ENCODE data around the gene CNTN4.

Gene CNTN4

GRCh38 chr3:3087716-3088465 is 989.2 kb downstream of the CNTN4 start:
- Histone ChIP-seq H3K27ac (ENCODE audit: low read depth in 2 of 2, low read length in 2 of 2) (no peak overlapping the region), H3K4me1 (ENCODE audit: control insufficient read depth in 2 of 2, insufficient read depth in 2 of 2, low read length in 2 of 2) (no peaks in the 10 kb centered on the region), H3K4me3 (ENCODE audit: low read length in 2 of 2) (no peak overlapping the region), H3K9ac (ENCODE audit: low read depth in 1 of 2, low read length in 2 of 2) (no peak overlapping the region), H3K9me3 (ENCODE audit: control insufficient read depth in 2 of 2, low read length in 2 of 2) (no peaks in the 10 kb centered on the region), H3K27me3 (ENCODE audit: control insufficient read depth in 2 of 2, insufficient read depth in 2 of 2, low read length in 2 of 2) (no peaks in the 10 kb centered on the region), H3K36me3 (ENCODE audit: control insufficient read depth in 2 of 2, insufficient read depth in 2 of 2, low read length in 2 of 2) (no peaks in the 10 kb centered on the region)

GRCh38 chr3:3089017-3089416 is 990.4 kb downstream of the CNTN4 start:
- no peaks in the 10 kb centered on the region for H3K9me3 ChIP-seq (ENCODE audit: control insufficient read depth in 2 of 2, low read length in 2 of 2)
- no peaks in the 10 kb centered on the region for H3K4me1 ChIP-seq (ENCODE audit: control insufficient read depth in 2 of 2, insufficient read depth in 2 of 2, low read length in 2 of 2)
- no peaks in the 10 kb centered on the region for H3K36me3 ChIP-seq (ENCODE audit: control insufficient read depth in 2 of 2, insufficient read depth in 2 of 2, low read length in 2 of 2)
- no peak overlapping the region for H3K9ac ChIP-seq (ENCODE audit: low read depth in 1 of 2, low read length in 2 of 2)
- H3K27me3 ChIP-seq (ENCODE audit: control insufficient read depth in 2 of 2, insufficient read depth in 2 of 2, low read length in 2 of 2) = no peaks in the 10 kb centered on the region
- no peak overlapping the region for H3K4me3 ChIP-seq (ENCODE audit: low read length in 2 of 2)
- no peak overlapping the region for H3K27ac ChIP-seq (ENCODE audit: low read depth in 2 of 2, low read length in 2 of 2)

- Histone ChIP-seq H3K4me3 (ENCODE audit: low read length in 2 of 2) (no peak overlapping the region), H3K9ac (ENCODE audit: low read depth in 1 of 2, low read length in 2 of 2) (no peak overlapping the region), H3K36me3 (ENCODE audit: control insufficient read depth in 2 of 2, insufficient read depth in 2 of 2, low read length in 2 of 2) (no peaks in the 10 kb centered on the region), H3K9me3 (ENCODE audit: control insufficient read depth in 2 of 2, low read length in 2 of 2) (no peaks in the 10 kb centered on the region), H3K27me3 (ENCODE audit: control insufficient read depth in 2 of 2, insufficient read depth in 2 of 2, low read length in 2 of 2) (no peaks in the 10 kb centered on the region), H3K4me1 (ENCODE audit: control insufficient read depth in 2 of 2, insufficient read depth in 2 of 2, low read length in 2 of 2) (no peaks in the 10 kb centered on the region), H3K27ac (ENCODE audit: low read depth in 2 of 2, low read length in 2 of 2) (peak overlapping the region in 1 of 2 donors; percentile 22)
Observed at GRCh38 chr3:3097958-3098357, 999.3 kb downstream of the CNTN4 start.

DNA sequence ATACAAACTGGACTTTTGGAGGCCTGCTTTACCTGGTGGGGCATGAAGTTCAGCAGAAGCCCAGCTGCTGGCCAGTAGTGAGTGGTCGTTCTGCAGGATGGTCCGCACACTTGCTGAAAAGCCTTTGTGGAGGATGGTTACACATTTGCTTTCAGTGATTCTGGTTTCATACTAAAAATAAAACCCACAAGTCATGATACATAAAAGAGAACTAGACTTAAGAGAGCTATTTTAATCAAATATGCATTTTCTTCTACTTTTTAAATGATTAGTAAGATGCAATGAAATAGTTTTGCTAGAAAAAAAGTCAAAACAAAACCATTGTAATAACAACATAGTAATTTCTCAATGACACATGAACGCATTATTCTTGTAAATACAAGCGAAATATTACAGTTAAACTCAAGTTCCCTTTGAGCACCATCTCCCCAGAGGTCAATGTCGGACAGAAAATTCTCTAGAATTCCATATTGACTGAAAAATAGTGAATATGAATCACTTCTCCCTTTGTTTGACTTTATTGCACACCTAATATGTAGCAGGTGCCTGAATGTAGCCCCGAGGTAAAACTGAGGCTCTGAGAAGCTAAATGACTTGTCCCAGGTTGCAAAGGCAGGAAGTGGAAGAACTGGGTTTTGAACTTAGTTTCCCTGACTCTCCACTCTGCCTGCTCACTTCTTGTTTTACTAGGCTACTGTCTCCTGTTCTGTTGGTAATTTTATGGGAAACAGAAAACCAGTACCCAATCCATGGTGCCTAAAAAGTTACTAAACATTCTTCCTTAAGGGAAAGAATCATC is 1003.2 kb downstream of the CNTN4 start:
- Histone ChIP-seq H3K9me3 (ENCODE audit: control insufficient read depth in 2 of 2, low read length in 2 of 2) (no peaks in the 10 kb centered on the region), H3K4me1 (ENCODE audit: control insufficient read depth in 2 of 2, insufficient read depth in 2 of 2, low read length in 2 of 2) (no peaks in the 10 kb centered on the region), H3K36me3 (ENCODE audit: control insufficient read depth in 2 of 2, insufficient read depth in 2 of 2, low read length in 2 of 2) (no peaks in the 10 kb centered on the region), H3K9ac (ENCODE audit: low read depth in 1 of 2, low read length in 2 of 2) (no peak overlapping the region), H3K27me3 (ENCODE audit: control insufficient read depth in 2 of 2, insufficient read depth in 2 of 2, low read length in 2 of 2) (no peaks in the 10 kb centered on the region), H3K4me3 (ENCODE audit: low read length in 2 of 2) (no peak overlapping the region), H3K27ac (ENCODE audit: low read depth in 2 of 2, low read length in 2 of 2) (no peak overlapping the region)

GRCh38 chr3:3102751-3103150 is 1004.1 kb downstream of the CNTN4 start:
- Histone ChIP-seq H3K36me3 (ENCODE audit: control insufficient read depth in 2 of 2, insufficient read depth in 2 of 2, low read length in 2 of 2) (no peaks in the 10 kb centered on the region), H3K27me3 (ENCODE audit: control insufficient read depth in 2 of 2, insufficient read depth in 2 of 2, low read length in 2 of 2) (no peaks in the 10 kb centered on the region), H3K4me1 (ENCODE audit: control insufficient read depth in 2 of 2, insufficient read depth in 2 of 2, low read length in 2 of 2) (no peaks in the 10 kb centered on the region), H3K4me3 (ENCODE audit: low read length in 2 of 2) (no peak overlapping the region), H3K9ac (ENCODE audit: low read depth in 1 of 2, low read length in 2 of 2) (no peak overlapping the region), H3K9me3 (ENCODE audit: control insufficient read depth in 2 of 2, low read length in 2 of 2) (no peaks in the 10 kb centered on the region), H3K27ac (ENCODE audit: low read depth in 2 of 2, low read length in 2 of 2) (no peak overlapping the region)

DNA sequence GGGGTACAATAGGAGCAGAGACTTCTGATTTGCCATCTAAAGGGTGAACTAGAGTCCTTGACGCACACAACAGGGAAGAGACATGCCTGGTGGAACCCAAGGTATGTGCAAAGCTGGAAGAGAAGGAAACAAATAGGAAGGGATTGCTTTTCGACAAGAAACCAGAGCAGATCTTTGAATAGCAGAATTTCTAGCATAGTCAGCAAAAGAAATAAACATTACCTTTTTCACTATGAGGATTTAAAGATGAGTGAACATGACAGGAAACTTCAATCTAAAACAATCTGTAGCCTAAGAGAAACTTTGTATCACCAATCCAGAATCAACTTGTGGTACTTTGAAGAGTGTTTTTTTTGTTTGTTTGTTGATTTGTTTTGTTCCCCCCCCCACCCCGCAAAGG is 1006.6 kb downstream of the CNTN4 start:
- Histone ChIP-seq H3K4me3 (ENCODE audit: low read length in 2 of 2) (no peak overlapping the region), H3K27ac (ENCODE audit: low read depth in 2 of 2, low read length in 2 of 2) (no peak overlapping the region), H3K4me1 (ENCODE audit: control insufficient read depth in 2 of 2, insufficient read depth in 2 of 2, low read length in 2 of 2) (no peaks in the 10 kb centered on the region), H3K9ac (ENCODE audit: low read depth in 1 of 2, low read length in 2 of 2) (no peak overlapping the region), H3K27me3 (ENCODE audit: control insufficient read depth in 2 of 2, insufficient read depth in 2 of 2, low read length in 2 of 2) (no peaks in the 10 kb centered on the region), H3K9me3 (ENCODE audit: control insufficient read depth in 2 of 2, low read length in 2 of 2) (no peaks in the 10 kb centered on the region), H3K36me3 (ENCODE audit: control insufficient read depth in 2 of 2, insufficient read depth in 2 of 2, low read length in 2 of 2) (no peaks in the 10 kb centered on the region)

DNA sequence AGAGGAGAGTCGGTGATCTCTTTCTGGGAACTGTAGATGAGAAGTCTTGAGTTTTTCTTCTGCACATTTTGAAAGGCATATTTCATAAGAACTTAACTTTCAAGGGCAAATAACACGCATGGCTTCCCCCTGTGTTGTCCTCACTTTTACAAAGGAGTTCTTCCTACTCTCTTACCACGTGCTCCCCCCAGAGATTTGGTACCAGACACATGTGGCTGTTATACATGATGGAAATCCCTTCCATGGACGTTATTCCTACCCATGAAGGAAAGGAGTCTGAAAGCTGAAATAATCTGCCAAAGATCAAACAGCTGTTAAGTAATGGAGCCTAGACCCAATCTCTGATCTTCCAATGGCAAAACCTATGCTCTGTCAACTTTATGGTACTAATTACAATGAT is 1007.1 kb downstream of the CNTN4 start:
- Histone ChIP-seq H3K27me3 (ENCODE audit: control insufficient read depth in 2 of 2, insufficient read depth in 2 of 2, low read length in 2 of 2) (no peaks in the 10 kb centered on the region), H3K4me1 (ENCODE audit: control insufficient read depth in 2 of 2, insufficient read depth in 2 of 2, low read length in 2 of 2) (no peaks in the 10 kb centered on the region), H3K9me3 (ENCODE audit: control insufficient read depth in 2 of 2, low read length in 2 of 2) (no peaks in the 10 kb centered on the region), H3K9ac (ENCODE audit: low read depth in 1 of 2, low read length in 2 of 2) (no peak overlapping the region), H3K36me3 (ENCODE audit: control insufficient read depth in 2 of 2, insufficient read depth in 2 of 2, low read length in 2 of 2) (no peaks in the 10 kb centered on the region), H3K27ac (ENCODE audit: low read depth in 2 of 2, low read length in 2 of 2) (no peak overlapping the region), H3K4me3 (ENCODE audit: low read length in 2 of 2) (no peak overlapping the region)

DNA sequence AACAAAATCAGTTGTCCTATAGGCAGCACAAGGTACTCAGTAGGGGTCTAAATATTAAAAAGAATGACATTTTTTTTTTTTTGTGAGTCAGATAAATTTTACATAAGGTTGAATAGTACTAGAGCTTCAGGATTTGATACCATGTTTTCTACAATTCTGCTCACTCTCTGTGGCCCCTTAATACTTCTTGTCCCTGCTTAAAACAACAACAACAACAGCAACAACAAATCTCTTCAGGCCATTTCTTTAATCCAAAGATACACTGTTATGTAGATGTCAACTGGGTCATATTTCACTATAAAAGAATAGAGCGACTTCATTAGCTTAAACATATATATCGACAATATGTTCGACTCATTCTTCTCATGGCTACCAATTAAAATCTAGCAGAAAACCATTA is 1008.5 kb downstream of the CNTN4 start:
- Histone ChIP-seq H3K27ac (ENCODE audit: low read depth in 2 of 2, low read length in 2 of 2) (no peak overlapping the region), H3K9ac (ENCODE audit: low read depth in 1 of 2, low read length in 2 of 2) (no peak overlapping the region), H3K4me1 (ENCODE audit: control insufficient read depth in 2 of 2, insufficient read depth in 2 of 2, low read length in 2 of 2) (no peaks in the 10 kb centered on the region), H3K4me3 (ENCODE audit: low read length in 2 of 2) (no peak overlapping the region), H3K27me3 (ENCODE audit: control insufficient read depth in 2 of 2, insufficient read depth in 2 of 2, low read length in 2 of 2) (no peaks in the 10 kb centered on the region), H3K36me3 (ENCODE audit: control insufficient read depth in 2 of 2, insufficient read depth in 2 of 2, low read length in 2 of 2) (no peaks in the 10 kb centered on the region), H3K9me3 (ENCODE audit: control insufficient read depth in 2 of 2, low read length in 2 of 2) (no peaks in the 10 kb centered on the region)
